Liver (tissue), 9 donors: ENCODE results near the gene MRPL30. TPM values are rescaled to one million over a fixed set of nuclear protein-coding genes. Genes with fewer than 3 reads are reported as not detected.
"Not testable (repeated sequence)": the region's sequence is repeated elsewhere in the genome, so short reads cannot be mapped to it uniquely, and the experiment has no call there.

Source experiments
- DNase-seq: peaks from one replicate; pipeline ENCODE4 v3.0.0-alpha.2; 2017; ENCODE audit warnings: low spot score
- H3K27ac ChIP-seq, 2 donors: one replicate each; pipeline ENCODE4 v1.7.0; 2013; ENCODE audit warnings: inconsistent platforms in 2 of 2, low read length in 2 of 2, control low read depth in 1 of 2, low read depth in 1 of 2, mild to moderate bottlenecking in 1 of 2
- H3K27me3 ChIP-seq, 4 donors: one replicate each; pipeline versions ENCODE4 v1.6.1 to v1.7.0; 2013; ENCODE audit warnings: low read length in 3 of 4, inconsistent platforms in 1 of 4, mild to moderate bottlenecking in 1 of 4, moderate library complexity in 1 of 4; ENCODE audit not compliant: control insufficient read depth in 4 of 4, insufficient read depth in 4 of 4
- H3K36me3 ChIP-seq, 4 donors: one replicate each; pipeline versions ENCODE4 v1.6.1 to v1.7.0; 2013; ENCODE audit warnings: low read length in 3 of 4, mild to moderate bottlenecking in 3 of 4, low read depth in 1 of 4, moderate library complexity in 1 of 4; ENCODE audit not compliant: control insufficient read depth in 4 of 4, insufficient read depth in 3 of 4
- H3K4me1 ChIP-seq, 4 donors: one replicate each; pipeline versions ENCODE4 v1.6.1 to v1.7.0; 2013; ENCODE audit warnings: low read length in 3 of 4, mild to moderate bottlenecking in 3 of 4, moderate library complexity in 1 of 4; ENCODE audit not compliant: control insufficient read depth in 4 of 4, insufficient read depth in 4 of 4
- H3K4me3 ChIP-seq, 3 donors: one replicate each; pipeline versions ENCODE4 v1.6.1 to v1.7.0; 2013; ENCODE audit warnings: low read length in 3 of 3, control low read depth in 1 of 3, low read depth in 1 of 3, mild to moderate bottlenecking in 1 of 3
- H3K9ac ChIP-seq, 2 donors: one replicate each; pipeline ENCODE4 v1.7.0; 2013; ENCODE audit warnings: low read length in 2 of 2, mild to moderate bottlenecking in 2 of 2, moderate library complexity in 2 of 2, control low read depth in 1 of 2, low read depth in 1 of 2
- H3K9me3 ChIP-seq, 4 donors: one replicate each; pipeline versions ENCODE4 v1.6.1 to v1.7.0; 2013; ENCODE audit warnings: low read length in 3 of 4; ENCODE audit not compliant: control insufficient read depth in 4 of 4
- EGR1 ChIP-seq, 2 donors: IDR thresholded peaks; 2 replicates each; pipeline ENCODE4 v1.6.1; 2016 to 2018; ENCODE audit warnings: antibody characterized with exemption in 2 of 2, low read depth in 2 of 2
- FOXA1 ChIP-seq: IDR thresholded peaks from 2 replicates; pipeline ENCODE4 v1.6.1; 2016; ENCODE audit warnings: antibody characterized with exemption
- FOXA2 ChIP-seq: IDR thresholded peaks from 2 replicates; pipeline ENCODE4 v1.6.1; 2016; ENCODE audit warnings: antibody characterized with exemption
- GABPA ChIP-seq, 2 donors: IDR thresholded peaks in 1 of 2; conservative IDR thresholded peaks in 1 of 2; 2 replicates each; pipeline ENCODE4 v1.6.1; 2016; ENCODE audit warnings: antibody characterized with exemption in 2 of 2, mild to moderate bottlenecking in 1 of 2, moderate library complexity in 1 of 2
- HNF4A ChIP-seq, 2 donors: conservative IDR thresholded peaks; 2 replicates each; pipeline ENCODE4 v1.6.1; 2016; ENCODE audit warnings: antibody characterized with exemption in 2 of 2, mild to moderate bottlenecking in 2 of 2
- HNF4G ChIP-seq: IDR thresholded peaks from 2 replicates; pipeline ENCODE4 v1.6.1; 2016; ENCODE audit warnings: antibody characterized with exemption
- JUND ChIP-seq, 2 donors: IDR thresholded peaks; 2 replicates each; pipeline ENCODE4 v1.6.1; 2016; ENCODE audit warnings: antibody characterized with exemption in 2 of 2
- NR2F2 ChIP-seq: IDR thresholded peaks from 2 replicates; pipeline ENCODE4 v1.6.1; 2016; ENCODE audit warnings: antibody characterized with exemption
- SP1 ChIP-seq: IDR thresholded peaks from 2 replicates; pipeline ENCODE4 v1.6.1; 2018; ENCODE audit warnings: antibody characterized with exemption, mild to moderate bottlenecking
- TAF1 ChIP-seq: conservative IDR thresholded peaks from 2 replicates; pipeline ENCODE4 v1.6.1; 2016; ENCODE audit warnings: antibody characterized with exemption, mild to moderate bottlenecking
- WGBS: extraction: QIAGEN DNeasy Blood & Tissue Kit; methylation state at CpG from one replicate; pipeline ENCODE4 v1.1.7; 2013; 5-methylcytosine and 5-hydroxymethylcytosine counted together
- polyA plus RNA-seq, 2 donors: library from polyadenylated mRNA; stranded (reverse) in 1 of 2; unstranded in 1 of 2; fragments of 200-250 nt in 1 of 2; fragments of >200 nt in 1 of 2; fragmentation: Nextera tagmentation in 1 of 2; extraction: Ambion mirVana in 1 of 2; gene quantifications; one replicate each; pipeline versions ENCODE4 v1.2.1 to v1.2.3, GENCODE V29; 2013 to 2015
- total RNA-seq, 2 donors: library from RNA; depleted of rRNA; stranded (reverse); fragments of >200 nt; gene quantifications; one replicate each; pipeline ENCODE4 v1.2.3, GENCODE V29; 2014
- TF ChIP-seq, protein P1 (sequence below): IDR thresholded peaks from 2 replicates; pipeline ENCODE4 v1.6.1; 2016; ENCODE audit warnings: antibody characterized with exemption, mild to moderate bottlenecking
- TF ChIP-seq, protein P2 (sequence below): IDR thresholded peaks from 2 replicates; pipeline ENCODE4 v1.6.1; 2016; ENCODE audit warnings: antibody characterized with exemption
- donor health status: healthy.
- donor health status: healthy.
- donor health status: healthy.
- donor health status: healthy.
- donor health status: healthy.

The MRPL30 gene
- total and polyA plus RNA-seq, 4 donors = 11.7 to 21.0 (median 16.8) TPM

DNA sequence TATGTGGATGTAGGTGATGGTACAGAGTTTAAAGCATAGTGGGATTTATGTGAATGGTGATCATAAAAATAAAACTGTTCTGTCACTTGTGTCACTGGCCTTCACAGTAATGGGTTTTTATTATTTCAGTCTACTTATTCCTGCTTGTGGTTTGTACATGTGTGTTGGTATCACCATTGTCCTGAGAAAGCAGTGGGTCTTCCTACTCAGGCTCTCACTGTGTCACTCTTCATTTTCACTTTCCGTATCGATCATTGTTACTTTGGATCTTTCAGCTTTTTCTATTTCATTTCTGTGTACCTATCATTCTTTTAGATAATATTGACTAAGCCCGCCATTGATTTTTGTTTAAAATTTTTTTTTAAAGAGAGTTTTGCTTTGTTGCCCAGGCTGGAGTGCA is 7.4 kb downstream of the MRPL30 start:
- DNase-seq = no peak
- WGBS = 95% methylated on average over 3 of the region's 3 CpGs
- no peak overlapping the region for H3K9ac ChIP-seq
- no peak overlapping the region for H3K4me3 ChIP-seq
- H3K27ac ChIP-seq = no peak overlapping the region
- peaks cover 0 to 2% (median 0%) of the 10 kb centered on the region in 4 donors for H3K4me1 ChIP-seq
- no peak for TF ChIP-seq TAF1
- TF ChIP-seq, protein P1, sequence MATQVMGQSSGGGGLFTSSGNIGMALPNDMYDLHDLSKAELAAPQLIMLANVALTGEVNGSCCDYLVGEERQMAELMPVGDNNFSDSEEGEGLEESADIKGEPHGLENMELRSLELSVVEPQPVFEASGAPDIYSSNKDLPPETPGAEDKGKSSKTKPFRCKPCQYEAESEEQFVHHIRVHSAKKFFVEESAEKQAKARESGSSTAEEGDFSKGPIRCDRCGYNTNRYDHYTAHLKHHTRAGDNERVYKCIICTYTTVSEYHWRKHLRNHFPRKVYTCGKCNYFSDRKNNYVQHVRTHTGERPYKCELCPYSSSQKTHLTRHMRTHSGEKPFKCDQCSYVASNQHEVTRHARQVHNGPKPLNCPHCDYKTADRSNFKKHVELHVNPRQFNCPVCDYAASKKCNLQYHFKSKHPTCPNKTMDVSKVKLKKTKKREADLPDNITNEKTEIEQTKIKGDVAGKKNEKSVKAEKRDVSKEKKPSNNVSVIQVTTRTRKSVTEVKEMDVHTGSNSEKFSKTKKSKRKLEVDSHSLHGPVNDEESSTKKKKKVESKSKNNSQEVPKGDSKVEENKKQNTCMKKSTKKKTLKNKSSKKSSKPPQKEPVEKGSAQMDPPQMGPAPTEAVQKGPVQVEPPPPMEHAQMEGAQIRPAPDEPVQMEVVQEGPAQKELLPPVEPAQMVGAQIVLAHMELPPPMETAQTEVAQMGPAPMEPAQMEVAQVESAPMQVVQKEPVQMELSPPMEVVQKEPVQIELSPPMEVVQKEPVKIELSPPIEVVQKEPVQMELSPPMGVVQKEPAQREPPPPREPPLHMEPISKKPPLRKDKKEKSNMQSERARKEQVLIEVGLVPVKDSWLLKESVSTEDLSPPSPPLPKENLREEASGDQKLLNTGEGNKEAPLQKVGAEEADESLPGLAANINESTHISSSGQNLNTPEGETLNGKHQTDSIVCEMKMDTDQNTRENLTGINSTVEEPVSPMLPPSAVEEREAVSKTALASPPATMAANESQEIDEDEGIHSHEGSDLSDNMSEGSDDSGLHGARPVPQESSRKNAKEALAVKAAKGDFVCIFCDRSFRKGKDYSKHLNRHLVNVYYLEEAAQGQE = no peak
- TF ChIP-seq GABPA (IDR thresholded peaks at IDR 0.05 in 1 of 2, conservative IDR thresholded peaks at IDR 0.05 in 1 of 2) = no peak
- no peak for TF ChIP-seq HNF4G
- TF ChIP-seq SP1 = no peak
- no peaks in the 10 kb centered on the region for H3K9me3 ChIP-seq
- H3K27me3 ChIP-seq = no peaks in the 10 kb centered on the region
- peaks cover 0 to 26% (median 7%) of the 10 kb centered on the region in 4 donors for H3K36me3 ChIP-seq

DNA sequence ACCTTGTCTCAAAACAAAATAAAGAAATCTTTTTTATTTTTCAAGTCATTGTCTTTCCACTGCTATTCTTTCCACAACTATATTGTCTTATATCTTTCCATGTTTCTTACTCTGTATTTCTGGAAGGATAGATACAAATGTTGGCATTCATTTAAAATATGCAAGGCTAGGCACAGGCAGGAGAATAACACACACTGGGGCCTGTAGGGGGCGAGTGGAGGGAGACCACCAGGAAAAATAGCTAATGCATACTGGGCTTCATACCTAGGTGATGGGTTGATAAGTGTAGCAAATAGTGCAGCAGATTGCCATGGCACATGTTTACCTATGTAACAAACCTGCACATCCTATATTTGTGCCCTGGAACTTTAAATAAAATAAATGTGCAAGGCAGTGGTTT is 9.6 kb downstream of the MRPL30 start:
- Histone ChIP-seq H3K4me1 (no peaks in the 10 kb centered on the region), H3K27me3 (no peaks in the 10 kb centered on the region), H3K4me3 (no peak overlapping the region), H3K36me3 (peaks cover 1 to 32% (median 11%) of the 10 kb centered on the region in 4 donors), H3K27ac (no peak overlapping the region), H3K9ac (no peak overlapping the region), H3K9me3 (no peaks in the 10 kb centered on the region)
- DNase-seq = no peak
- no peak for TF ChIP-seq GABPA (IDR thresholded peaks at IDR 0.05 in 1 of 2, conservative IDR thresholded peaks at IDR 0.05 in 1 of 2)
- WGBS = 91% methylated on average over 1 of the region's 1 CpG

DNA sequence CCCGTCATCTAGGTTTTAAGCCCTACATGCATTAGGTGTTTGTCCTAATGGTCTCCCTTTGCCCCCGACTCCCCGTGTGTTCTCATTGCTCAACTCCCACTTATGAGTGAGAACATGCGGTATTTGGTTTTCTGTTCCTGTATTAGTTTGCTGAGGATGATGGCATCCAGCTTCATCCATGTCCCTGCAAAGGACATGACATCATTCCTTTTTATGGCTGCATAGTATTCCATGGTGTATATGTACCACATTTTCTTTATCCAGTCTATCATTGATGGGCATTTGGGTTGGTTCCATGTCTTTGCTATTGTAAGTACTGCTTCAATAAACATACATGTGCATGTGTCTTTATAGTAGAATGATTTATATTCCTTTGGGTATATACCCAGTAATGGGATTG is 11.4 kb downstream of the MRPL30 start:
- not testable (repeated sequence) for H3K27ac ChIP-seq, H3K4me1 ChIP-seq, DNase-seq, H3K9me3 ChIP-seq, H3K27me3 ChIP-seq, H3K9ac ChIP-seq, H3K4me3 ChIP-seq
- peaks cover 5 to 43% (median 23%) of the 10 kb centered on the region in 4 donors for H3K36me3 ChIP-seq
- 98% methylated on average over 4 of the region's 4 CpGs for WGBS

DNA sequence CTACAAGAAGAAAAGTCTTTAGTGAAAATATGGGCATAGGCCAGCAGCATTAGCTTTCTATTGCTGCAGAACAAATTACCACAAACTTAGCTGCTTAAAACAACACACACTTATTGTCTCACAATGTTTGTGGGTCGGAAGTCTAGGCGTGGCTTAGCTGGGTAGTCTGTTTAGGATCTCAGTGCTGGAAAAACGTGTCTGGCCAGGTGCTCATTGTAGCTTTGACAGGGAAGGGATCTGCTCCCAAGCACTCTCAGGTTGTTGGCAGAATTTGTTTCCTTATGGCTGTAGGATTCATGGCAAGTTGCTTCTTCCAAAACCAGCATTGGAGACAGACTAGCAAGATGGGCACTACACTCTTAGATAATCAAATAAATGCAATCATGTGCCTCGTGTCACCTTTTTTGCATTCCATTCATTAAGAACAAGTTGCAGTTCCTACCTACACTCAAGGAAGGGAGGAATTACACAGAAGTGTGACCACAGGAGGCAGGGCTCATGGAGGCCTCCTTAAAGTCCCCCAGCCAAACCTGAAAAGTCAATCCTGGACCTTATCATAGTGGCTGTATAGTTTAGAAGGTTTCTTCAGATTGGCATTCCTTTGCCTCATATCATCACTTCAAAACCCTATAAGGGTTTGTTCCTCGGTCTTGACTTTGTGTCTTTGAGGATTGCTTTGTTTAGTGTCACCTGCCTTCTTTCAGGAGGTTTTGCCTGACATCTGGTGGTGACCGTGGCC is 17.3 kb downstream of the MRPL30 start:
- WGBS = 92% methylated on average over 6 of the region's 6 CpGs

More for the DNA sequence above, 17.3 kb downstream of the MRPL30 start:
- no peaks in the 10 kb centered on the region for H3K9me3 ChIP-seq
- no peaks in the 10 kb centered on the region for H3K4me1 ChIP-seq
- no peak for DNase-seq
- peaks cover 5 to 30% (median 19%) of the 10 kb centered on the region in 4 donors for H3K36me3 ChIP-seq
- TF ChIP-seq FOXA2 (no peak), HNF4A (conservative IDR thresholded peaks at IDR 0.05) (no peak), EGR1 (IDR thresholded peaks at IDR 0.05; ENCODE audit: low read depth in 2 of 2) (no peak), SP1 (no peak), NR2F2 (no peak), JUND (IDR thresholded peaks at IDR 0.05) (no peak), FOXA1 (no peak)
- TF ChIP-seq, protein P1 = no peak
- TF ChIP-seq, protein P2, sequence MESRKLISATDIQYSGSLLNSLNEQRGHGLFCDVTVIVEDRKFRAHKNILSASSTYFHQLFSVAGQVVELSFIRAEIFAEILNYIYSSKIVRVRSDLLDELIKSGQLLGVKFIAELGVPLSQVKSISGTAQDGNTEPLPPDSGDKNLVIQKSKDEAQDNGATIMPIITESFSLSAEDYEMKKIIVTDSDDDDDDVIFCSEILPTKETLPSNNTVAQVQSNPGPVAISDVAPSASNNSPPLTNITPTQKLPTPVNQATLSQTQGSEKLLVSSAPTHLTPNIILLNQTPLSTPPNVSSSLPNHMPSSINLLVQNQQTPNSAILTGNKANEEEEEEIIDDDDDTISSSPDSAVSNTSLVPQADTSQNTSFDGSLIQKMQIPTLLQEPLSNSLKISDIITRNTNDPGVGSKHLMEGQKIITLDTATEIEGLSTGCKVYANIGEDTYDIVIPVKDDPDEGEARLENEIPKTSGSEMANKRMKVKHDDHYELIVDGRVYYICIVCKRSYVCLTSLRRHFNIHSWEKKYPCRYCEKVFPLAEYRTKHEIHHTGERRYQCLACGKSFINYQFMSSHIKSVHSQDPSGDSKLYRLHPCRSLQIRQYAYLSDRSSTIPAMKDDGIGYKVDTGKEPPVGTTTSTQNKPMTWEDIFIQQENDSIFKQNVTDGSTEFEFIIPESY = no peak
- H3K4me3 ChIP-seq = no peak overlapping the region
- no peaks in the 10 kb centered on the region for H3K27me3 ChIP-seq
- H3K27ac ChIP-seq = no peak overlapping the region
- no peak overlapping the region for H3K9ac ChIP-seq
